ENCODE measurements around the gene CDON. TPM values are rescaled to one million over a fixed set of nuclear protein-coding genes. Genes with fewer than 3 reads are reported as not detected.

CDON gene
- total and polyA plus RNA-seq, 2 donors (not counting 1 experiment from before 2014, with no cell fraction given) = 10.7 TPM

GRCh38 chr11:125959931-125960330, 102.7 kb downstream of the CDON start:
- no peaks in the 10 kb centered on the region for H3K79me2 ChIP-seq (ENCODE audit: control insufficient read depth, insufficient read depth, low read length)
- no peaks in the 10 kb centered on the region for H4K20me1 ChIP-seq (ENCODE audit: control insufficient read depth, extremely low read depth, insufficient read depth, low read length)
- TF ChIP-seq EZH2 (IDR thresholded peaks at IDR 0.05; ENCODE audit: low read length, missing control alignments) (no peak), CTCF (conservative IDR thresholded peaks at IDR 0.05 in 1 of 2, IDR thresholded peaks at IDR 0.05 in 1 of 2; ENCODE audit: low read depth in 1 of 2, low read length in 2 of 2) (no peak)
- no peaks in the 10 kb centered on the region for H3K9me3 ChIP-seq (ENCODE audit: control insufficient read depth, insufficient read depth, low read depth, low read length)
- no peaks in the 10 kb centered on the region for H3K27me3 ChIP-seq (ENCODE audit: control insufficient read depth, insufficient read depth, low read length)
- H3K9ac ChIP-seq (ENCODE audit: insufficient read depth, low read length) = no peak overlapping the region
- H2AFZ ChIP-seq (ENCODE audit: low read length) = no peak overlapping the region
- H3K4me3 ChIP-seq (replicated peaks in 1 of 4; ENCODE audit: control extremely low read depth in 1 of 4, insufficient read depth in 1 of 4, low read depth in 3 of 4, low read length in 4 of 4) = no peak overlapping the region
- no peak overlapping the region for H3K4me2 ChIP-seq (ENCODE audit: extremely low read depth, insufficient read depth, low read length)
- no peak overlapping the region for H3K27ac ChIP-seq (ENCODE audit: insufficient read depth, low read length)
- H3K4me1 ChIP-seq (ENCODE audit: control insufficient read depth, extremely low read depth, insufficient read depth, low read length) = no peaks in the 10 kb centered on the region
- no peak for DNase-seq (ENCODE audit: low read depth in 2 of 2)
- no peaks in the 10 kb centered on the region for H3K36me3 ChIP-seq (ENCODE audit: control insufficient read depth, insufficient read depth, low read length)

GRCh38 chr11:125959511-125959910, 103.2 kb downstream of the CDON start:
- no peaks in the 10 kb centered on the region for H3K36me3 ChIP-seq (ENCODE audit: control insufficient read depth, insufficient read depth, low read length)
- no peak overlapping the region for H2AFZ ChIP-seq (ENCODE audit: low read length)
- H3K4me1 ChIP-seq (ENCODE audit: control insufficient read depth, extremely low read depth, insufficient read depth, low read length) = no peaks in the 10 kb centered on the region
- H3K4me3 ChIP-seq (replicated peaks in 1 of 4; ENCODE audit: control extremely low read depth in 1 of 4, insufficient read depth in 1 of 4, low read depth in 3 of 4, low read length in 4 of 4) = no peak overlapping the region
- TF ChIP-seq CTCF (conservative IDR thresholded peaks at IDR 0.05 in 1 of 2, IDR thresholded peaks at IDR 0.05 in 1 of 2; ENCODE audit: low read depth in 1 of 2, low read length in 2 of 2) (no peak), EZH2 (IDR thresholded peaks at IDR 0.05; ENCODE audit: low read length, missing control alignments) (no peak)
- H3K9ac ChIP-seq (ENCODE audit: insufficient read depth, low read length) = no peak overlapping the region
- H3K79me2 ChIP-seq (ENCODE audit: control insufficient read depth, insufficient read depth, low read length) = no peaks in the 10 kb centered on the region
- no peak overlapping the region for H3K4me2 ChIP-seq (ENCODE audit: extremely low read depth, insufficient read depth, low read length)
- no peaks in the 10 kb centered on the region for H3K27me3 ChIP-seq (ENCODE audit: control insufficient read depth, insufficient read depth, low read length)
- no peak for DNase-seq (ENCODE audit: low read depth in 2 of 2)
- no peak overlapping the region for H3K27ac ChIP-seq (ENCODE audit: insufficient read depth, low read length)
- H4K20me1 ChIP-seq (ENCODE audit: control insufficient read depth, extremely low read depth, insufficient read depth, low read length) = no peaks in the 10 kb centered on the region
- no peaks in the 10 kb centered on the region for H3K9me3 ChIP-seq (ENCODE audit: control insufficient read depth, insufficient read depth, low read depth, low read length)

GRCh38 chr11:125958872-125959400, 103.7 kb downstream of the CDON start:
- DNase-seq (ENCODE audit: low read depth in 2 of 2) = no peak
- H3K9me3 ChIP-seq (ENCODE audit: control insufficient read depth, insufficient read depth, low read depth, low read length) = no peaks in the 10 kb centered on the region
- no peak overlapping the region for H3K9ac ChIP-seq (ENCODE audit: insufficient read depth, low read length)
- TF ChIP-seq EZH2 (IDR thresholded peaks at IDR 0.05; ENCODE audit: low read length, missing control alignments) (no peak), CTCF (conservative IDR thresholded peaks at IDR 0.05 in 1 of 2, IDR thresholded peaks at IDR 0.05 in 1 of 2; ENCODE audit: low read depth in 1 of 2, low read length in 2 of 2) (no peak)
- no peak overlapping the region for H3K27ac ChIP-seq (ENCODE audit: insufficient read depth, low read length)
- no peak overlapping the region for H2AFZ ChIP-seq (ENCODE audit: low read length)
- no peak overlapping the region for H3K4me2 ChIP-seq (ENCODE audit: extremely low read depth, insufficient read depth, low read length)
- H4K20me1 ChIP-seq (ENCODE audit: control insufficient read depth, extremely low read depth, insufficient read depth, low read length) = no peaks in the 10 kb centered on the region
- H3K4me1 ChIP-seq (ENCODE audit: control insufficient read depth, extremely low read depth, insufficient read depth, low read length) = no peaks in the 10 kb centered on the region
- H3K36me3 ChIP-seq (ENCODE audit: control insufficient read depth, insufficient read depth, low read length) = no peaks in the 10 kb centered on the region
- H3K27me3 ChIP-seq (ENCODE audit: control insufficient read depth, insufficient read depth, low read length) = no peaks in the 10 kb centered on the region
- no peaks in the 10 kb centered on the region for H3K79me2 ChIP-seq (ENCODE audit: control insufficient read depth, insufficient read depth, low read length)
- H3K4me3 ChIP-seq (replicated peaks in 1 of 4; ENCODE audit: control extremely low read depth in 1 of 4, insufficient read depth in 1 of 4, low read depth in 3 of 4, low read length in 4 of 4) = no peak overlapping the region
